Right forelimb (tissue), 1 donor: ENCODE measurements around the gene DUSP7.

ENCODE experiments used
- DNase-seq: peaks from one replicate; pipeline ENCODE4 v3.0.0-alpha.2; 2018

DUSP7 gene

GRCh38 chr3:52024765-52025452, 31.5 kb downstream of the DUSP7 start:
- no peak for DNase-seq

DNA sequence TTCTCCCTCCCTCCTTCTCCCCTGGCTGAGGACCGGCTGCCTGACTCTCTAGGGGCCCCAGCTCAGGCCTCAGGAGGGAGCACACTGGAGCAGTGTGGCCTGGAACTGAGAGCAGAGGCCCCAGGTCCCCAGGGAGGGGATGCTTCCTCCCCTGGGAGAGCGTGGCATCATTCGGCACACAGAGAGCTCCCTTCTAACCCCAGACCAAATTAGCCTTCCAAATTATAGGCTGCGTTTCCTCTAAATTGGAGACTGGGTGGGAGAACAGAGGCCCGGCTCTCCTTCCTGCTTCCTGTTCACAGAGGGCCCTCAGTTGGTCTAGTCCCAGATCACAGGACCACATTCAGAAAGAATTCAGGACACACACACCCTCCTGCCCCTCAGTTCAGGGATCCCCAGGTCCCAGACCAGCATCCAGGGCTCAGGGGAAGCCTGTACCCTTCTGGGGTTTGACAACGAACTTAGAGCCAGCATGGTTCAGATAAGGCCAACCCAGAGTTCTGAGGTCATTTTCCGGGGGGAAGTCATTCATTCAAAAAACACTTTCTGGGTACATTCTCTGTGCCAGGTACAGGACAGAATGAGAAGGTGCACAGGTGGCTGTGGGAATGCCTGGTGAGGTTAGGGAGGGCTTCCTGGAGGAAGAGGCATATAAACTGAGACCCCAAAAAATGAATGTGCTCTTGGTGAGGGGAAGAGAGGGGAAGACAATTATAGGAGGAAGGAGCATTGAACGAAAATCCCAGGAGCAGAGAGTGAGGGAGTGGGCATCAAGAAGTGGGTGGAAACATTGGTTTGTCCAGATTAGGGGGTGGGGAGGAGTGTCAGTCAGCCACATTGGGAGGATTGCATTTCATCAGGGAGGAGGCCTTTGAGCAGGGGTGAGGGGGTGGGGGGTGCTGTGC, 32.3 kb downstream of the DUSP7 start:
- no peak for DNase-seq

DNA sequence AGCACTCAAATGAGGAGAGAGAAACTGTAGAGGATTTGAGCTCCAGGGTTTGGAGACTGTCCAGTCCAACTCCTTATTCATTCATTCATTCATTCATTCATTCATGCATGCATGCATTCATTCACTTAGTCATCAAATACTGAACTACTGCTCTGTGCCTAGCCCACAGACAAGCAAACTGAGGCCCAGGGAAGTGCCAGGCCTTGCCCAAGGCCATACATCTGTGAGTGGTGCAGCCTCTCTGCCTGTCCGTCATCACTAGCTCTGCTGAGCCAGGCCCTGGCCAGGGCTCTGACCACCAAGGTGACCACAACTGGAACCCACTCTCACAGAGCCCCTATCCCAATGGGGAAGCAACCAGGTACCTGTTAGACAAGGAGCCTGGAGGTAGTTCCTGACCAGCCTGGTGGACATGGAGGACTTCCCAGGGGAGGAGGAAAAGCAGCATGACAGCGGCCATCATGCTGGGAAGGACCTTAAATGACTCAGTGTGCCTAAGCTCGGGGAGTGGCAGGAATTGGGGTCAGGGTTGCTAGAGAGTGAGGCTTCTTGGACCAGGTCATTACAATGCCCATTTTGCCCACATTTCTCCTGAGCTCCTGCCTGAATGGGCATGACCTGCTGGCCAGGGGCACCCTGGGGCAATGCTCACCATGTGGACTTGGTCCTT, 33.1 kb downstream of the DUSP7 start:
- no peak for DNase-seq

DNA sequence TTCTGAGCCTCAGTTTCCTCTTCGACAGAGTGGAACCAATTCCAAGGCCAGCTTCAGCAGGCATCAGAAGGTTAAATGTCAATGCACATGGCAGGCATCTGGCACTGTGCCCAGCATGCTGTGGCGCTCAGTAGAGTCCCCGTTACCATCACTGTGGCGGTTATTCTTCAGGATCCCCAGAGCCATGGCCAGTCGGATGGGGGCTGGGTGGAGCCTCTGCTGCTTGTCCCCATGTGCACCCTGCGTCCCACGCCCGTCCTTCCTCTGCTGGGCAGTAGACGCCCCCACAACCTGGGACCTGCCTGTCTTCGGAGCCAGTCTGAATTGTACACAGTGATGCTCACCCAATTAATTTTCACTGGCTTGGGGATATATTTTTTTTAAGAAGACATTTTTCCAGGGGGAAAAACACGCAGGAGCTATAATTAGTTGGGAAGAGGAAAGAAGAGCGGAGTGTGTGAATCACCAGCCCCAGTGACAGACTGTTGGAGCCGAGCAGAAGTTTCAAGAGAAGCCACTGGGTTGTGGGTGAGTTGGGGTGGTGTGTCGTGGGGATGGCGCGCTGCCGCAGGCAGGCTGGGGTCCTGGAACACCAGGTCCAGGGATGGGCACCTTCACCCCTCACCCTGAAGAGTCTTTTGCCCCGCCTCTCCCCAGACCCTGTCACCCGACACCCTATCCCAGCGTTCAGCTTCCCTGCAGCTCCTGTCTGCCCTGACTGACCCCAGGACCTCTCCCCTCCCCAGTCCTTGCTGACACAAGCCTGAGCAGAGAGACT, 33.9 kb downstream of the DUSP7 start:
- DNase-seq: no peak

DNA sequence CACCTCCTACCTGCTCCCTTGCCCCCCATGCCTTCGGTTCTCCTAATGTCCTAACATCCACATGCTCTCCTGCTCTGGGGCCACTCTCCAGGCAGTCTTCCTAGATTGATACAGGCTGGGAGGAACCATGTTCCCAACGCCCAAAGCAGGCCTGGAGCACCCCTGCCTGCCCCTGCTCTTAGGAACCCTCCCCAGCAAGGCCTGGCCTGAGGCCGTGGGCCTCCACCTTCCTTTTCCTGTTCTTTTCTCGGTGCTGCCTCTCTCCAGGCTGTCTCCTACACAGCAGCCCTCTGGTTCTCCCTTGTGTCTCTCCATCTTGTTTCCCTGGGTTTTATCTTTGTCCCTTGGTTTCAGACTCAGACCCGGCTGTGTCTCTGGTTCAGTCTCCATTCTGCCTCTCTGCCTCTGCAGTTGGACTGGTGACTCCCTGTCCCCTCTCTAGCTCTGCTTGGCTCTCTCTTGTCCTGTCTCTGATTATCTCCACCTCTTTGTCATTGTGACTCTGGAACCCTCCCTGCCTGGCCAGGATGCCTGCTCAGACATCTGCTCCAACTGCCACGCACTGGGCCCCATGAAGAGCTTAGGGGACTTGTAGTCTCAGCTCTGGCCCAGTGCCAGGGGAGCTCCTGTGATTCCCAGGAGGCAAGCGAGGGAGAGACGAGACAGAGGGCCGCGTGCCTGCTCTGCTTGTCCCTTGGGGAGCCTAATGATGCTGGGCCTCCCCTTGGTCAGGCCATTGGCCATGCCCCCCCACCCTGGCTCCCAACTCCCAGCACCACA, 34.7 kb downstream of the DUSP7 start:
- no peak for DNase-seq

DNA sequence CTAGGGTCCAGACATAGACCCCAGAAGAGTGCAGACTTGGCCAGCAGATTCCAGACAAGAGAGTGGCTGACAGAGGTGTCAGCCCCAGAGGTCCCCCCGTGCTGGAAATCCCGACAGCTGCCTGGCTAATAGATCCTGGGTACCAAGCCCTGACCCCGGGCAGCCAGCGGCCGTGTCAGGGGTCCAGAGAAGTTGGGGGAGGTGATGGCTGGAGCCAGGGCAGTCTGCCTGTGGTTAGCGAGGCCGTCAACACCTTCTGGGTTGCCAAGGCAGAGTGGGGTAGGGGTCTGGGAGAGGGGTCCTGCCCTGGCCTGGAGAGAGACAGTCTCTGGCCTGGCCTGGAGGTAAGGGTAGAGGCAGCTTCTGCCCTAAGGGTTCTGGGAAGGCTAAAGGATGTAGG, 35.6 kb downstream of the DUSP7 start:
- no peak for DNase-seq

GRCh38 chr3:52019352-52020080, 36.9 kb downstream of the DUSP7 start:
- DNase-seq: no peak

DNA sequence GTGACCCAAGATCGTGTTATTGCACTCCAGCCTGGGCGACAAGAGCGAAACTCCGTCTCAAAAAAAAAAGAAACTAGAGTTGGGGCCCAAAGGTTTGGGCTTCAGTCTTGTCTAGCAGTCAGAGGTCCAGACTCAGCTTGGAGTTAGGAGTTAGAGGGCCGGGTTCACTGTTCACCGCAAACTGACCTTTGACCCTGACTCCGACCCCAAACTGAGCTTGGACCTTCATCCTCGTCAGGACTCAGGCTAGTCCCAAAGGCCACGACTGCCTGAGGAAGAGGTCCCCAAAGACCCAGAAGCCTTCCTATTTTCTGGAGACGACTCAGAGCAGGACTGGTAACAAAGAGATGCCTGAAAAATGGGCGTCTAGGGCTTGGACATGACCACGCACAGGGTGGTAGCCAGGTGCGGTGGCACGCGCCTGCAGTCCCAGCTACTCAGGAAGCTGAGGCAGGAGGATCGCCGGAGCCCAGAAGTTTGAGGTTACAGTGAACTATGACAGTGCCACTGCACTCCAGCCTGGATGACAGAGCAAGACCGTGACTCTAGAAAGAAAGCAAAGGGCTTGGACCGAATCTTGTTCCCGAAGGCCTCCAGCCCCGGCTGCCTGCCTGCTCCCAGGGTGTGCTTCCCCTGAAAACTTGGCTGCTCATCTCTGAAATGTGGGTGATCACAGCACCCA, 37.9 kb downstream of the DUSP7 start:
- no peak for DNase-seq

DNA sequence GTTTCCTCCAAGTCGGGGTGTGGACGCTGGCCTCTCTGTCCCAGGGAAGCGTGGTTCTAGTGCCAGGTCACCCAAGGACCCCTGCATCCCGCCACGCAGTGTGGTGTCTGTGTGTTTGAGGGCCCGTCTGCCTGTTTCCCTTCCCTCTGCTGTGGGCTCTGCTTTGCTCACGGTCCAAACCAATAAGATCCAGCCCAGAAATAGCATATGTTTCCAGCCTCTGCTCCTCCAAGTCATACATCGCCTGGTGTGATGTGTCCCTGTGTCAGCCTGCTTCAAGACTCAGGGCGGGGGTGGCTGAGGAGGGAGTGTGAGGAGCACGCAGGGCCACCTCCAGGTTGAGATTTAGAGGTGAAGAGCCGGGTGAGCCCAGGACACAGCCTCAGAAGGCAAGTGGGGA, 38.8 kb downstream of the DUSP7 start:
- DNase-seq: no peak

- no peak for DNase-seq
Observed at GRCh38 chr3:52015438-52016228, 40.7 kb downstream of the DUSP7 start.

DNA sequence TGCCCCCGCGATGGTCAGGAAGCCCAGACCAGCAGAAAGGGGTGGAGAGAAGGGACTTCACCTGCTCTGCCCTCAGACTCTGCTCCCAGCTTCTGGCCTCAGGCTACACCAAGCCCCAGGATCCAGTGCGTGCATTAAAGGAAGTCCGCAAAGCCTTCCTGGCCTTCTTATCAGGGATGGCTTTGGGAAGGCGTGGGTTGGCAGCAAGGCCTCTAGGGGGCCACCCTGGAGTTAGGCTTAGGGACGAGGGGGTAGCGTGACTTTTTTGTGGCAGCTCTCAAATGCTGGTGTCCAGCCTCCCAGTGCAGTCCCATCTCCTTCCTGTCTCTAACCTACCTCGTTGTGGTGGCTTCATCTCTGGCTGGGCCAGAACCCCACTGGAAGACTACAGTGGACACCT, 41.8 kb downstream of the DUSP7 start:
- no peak for DNase-seq

DNA sequence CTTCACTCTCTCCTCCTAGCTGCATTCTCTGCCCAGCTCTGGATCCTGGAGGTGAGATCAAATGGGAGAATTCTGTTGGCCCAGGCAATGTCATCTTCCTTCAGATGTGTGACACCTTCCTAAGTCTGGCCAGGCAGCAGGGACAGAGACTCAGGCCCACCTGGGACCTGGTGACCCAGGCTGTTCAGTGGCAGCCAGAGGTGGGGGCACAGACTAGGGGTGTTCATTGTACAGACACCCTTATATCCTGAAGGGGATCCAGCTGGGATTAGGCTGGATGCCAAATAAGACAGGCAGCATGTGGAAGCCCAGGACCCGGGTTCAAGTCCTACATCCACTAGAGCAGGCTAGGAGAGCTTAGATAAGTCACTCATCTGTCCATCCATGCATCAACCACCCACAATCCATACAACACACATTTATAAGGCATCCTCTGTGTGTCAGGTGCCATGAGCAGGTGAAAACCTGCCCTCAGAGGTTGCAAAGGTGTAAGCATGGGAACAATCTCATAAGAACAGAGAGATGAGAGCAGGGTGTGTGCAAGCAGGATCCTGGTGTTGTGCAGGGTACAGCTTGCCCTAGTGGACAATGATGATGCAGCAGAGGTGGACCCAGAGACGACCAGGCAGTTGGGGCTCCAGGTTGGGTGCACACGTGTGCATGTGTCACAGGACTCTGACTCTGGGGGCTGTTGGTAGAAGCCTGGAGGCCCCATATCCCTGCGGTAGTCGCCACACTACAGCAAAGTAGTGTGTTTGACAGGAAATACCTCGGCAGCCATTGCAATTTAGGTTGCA, 42.4 kb downstream of the DUSP7 start:
- no peak for DNase-seq

DNA sequence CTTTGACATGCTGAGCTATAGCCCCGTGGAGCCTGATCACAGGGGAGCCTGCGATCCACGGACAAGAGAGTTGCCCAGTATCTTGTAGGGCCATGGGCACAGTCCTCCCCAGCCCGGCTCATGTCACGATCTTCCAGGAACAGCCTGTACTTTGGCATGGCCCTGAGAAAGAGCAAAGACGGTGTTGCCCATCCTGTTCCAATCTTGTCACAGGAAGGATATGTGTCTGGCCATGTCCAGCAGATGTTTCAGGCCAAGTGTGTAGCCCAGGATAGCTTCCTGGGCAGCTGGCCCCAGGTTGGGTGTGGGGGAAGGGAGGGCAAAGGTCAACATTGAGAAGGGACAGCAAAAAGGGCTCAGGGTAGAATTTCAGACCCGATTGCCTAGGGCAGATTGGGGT, 43.7 kb downstream of the DUSP7 start:
- DNase-seq: no peak

DNA sequence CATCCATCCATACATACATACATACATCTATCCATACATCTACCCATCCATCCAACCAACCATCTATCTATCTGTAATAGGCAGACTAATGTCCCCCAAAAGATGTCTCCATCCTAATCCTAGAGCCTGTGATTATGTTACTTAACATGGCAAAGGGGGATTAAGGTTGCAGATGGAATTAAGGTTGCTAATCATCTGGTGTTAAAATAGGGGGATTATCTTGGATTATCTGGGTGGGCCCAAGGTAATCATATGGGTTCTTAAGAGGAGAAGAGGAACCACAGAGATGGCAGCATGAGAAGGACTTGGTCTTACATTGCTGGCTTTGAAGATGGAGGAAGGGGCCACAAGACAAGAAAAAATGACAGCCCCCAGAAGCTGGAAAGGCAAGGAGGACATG, 45.9 kb downstream of the DUSP7 start:
- DNase-seq: no peak

DNA sequence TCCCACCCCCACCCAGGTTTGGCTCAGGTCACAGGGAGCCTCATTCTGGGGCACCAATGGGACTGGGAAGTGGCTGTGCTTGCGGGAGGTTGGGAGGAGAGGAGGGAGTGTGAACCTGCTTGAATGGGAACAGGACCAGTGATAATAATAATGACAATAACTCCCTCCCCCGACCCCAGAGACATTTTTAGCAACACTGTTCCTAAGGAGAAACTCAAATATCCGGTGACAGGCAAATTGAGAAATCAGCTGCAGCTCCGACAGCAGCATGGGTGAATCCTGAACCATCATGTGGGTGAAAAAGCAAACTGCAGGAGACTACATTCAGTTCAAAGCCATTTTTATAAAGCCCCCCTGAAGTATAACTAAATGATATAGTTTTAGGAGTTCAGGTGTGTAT, 49.1 kb downstream of the DUSP7 start:
- no peak for DNase-seq

DNA sequence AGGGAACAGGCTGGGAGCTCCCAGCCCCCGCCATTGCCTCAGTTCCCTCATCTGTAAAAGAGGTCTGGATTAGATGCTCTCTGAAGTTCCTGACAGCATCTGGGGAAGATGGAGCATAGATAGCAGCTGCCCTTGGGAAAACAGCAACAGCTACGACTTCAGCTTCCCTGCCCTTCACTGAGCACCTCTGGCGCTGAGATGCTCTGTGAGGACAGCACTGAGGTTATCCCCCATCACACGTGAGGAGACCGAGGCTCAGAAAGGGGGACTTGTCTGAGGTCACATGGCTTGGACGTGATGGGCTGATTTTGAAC, 49.6 kb downstream of the DUSP7 start:
- DNase-seq: no peak

GRCh38 chr3:52006017-52006819, 50.2 kb downstream of the DUSP7 start:
- no peak for DNase-seq

- DNase-seq: peak; percentile 76
Observed at GRCh38 chr3:52005571-52005986, 50.8 kb downstream of the DUSP7 start.
